ENCODE data around the gene LMTK3.

DNA sequence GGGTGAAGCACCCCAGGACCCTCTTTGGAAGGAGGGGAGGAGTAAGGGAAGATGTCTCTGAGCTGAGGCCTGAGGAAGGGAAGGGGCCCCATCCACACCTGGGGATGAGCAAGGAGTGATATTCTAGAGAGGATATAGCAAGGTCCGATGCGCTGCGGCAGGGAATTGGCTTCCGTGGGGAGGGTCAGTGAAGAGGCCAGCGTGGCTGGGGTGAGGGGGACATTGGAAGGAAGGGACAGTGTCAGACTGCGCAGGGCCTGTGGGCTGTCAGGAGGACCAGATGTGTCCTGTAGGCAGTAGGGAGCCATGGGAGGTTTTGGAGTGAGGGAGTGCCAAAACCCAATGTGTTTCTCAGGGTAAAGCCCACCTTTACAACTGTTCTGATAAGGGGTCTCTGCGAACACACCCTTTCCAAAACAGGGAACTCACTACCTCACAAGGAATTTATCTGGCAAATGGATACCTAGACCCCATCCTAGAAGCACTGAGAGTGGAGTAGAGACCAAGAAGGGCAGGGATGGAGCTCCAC, 3.7 kb downstream of the LMTK3 start:
- TF ChIP-seq SUZ12 (IDR thresholded peaks at IDR 0.05; ENCODE audit: extremely low read depth, insufficient read depth, insufficient read length) (no peak), YY1 (IDR thresholded peaks at IDR 0.05; ENCODE audit: insufficient read depth, insufficient read length) (no peak), ZNF274 (IDR thresholded peaks at IDR 0.05; ENCODE audit: low read depth, low read length) (no peak)
